B cell (primary cell): Measurements from ENCODE around the gene CEBPZOS. TPM values are rescaled to one million over a fixed set of nuclear protein-coding genes. Genes with fewer than 3 reads are reported as not detected.

ENCODE experiments used
- ATAC-seq: fragments of 200-7000 bp; cut with Tn5 transposase; one replicate; pipeline ENCODE4 v1.10.0; 2021; ENCODE audit warnings: low read depth, mild to moderate bottlenecking, moderate number of reproducible peaks, moderate library complexity
- CTCF ChIA-PET: fragments of 350-600 bp; sonication (Branson Sonifier 250); formaldehyde crosslinking; loops from one replicate; lab custom pipeline; 2021; ENCODE audit warnings: antibody characterized with exemption, inconsistent platforms; lab: Charles Lee
- POLR2A ChIA-PET: fragments of 350-600 bp; sonication (Branson Sonifier 250); formaldehyde crosslinking; loops from one replicate; lab custom pipeline; 2021; ENCODE audit warnings: antibody characterized with exemption; lab: Charles Lee
- DNase-seq: peaks from one replicate; pipeline ENCODE4 v3.0.0; 2013
- H2AFZ ChIP-seq: 2 replicates; pipeline ENCODE4 v1.6.1; 2012; ENCODE audit warnings: mild to moderate bottlenecking, low read depth, low read length; ENCODE audit not compliant: insufficient read depth, poor library complexity, severe bottlenecking
- H3K27ac ChIP-seq, 2 donors: 1 replicate in 1 of 2; 2 replicates in 1 of 2; pipeline ENCODE4 v1.5.1; 2012 to 2013; ENCODE audit warnings: low read length in 2 of 2, mild to moderate bottlenecking in 2 of 2, moderate library complexity in 1 of 2
- H3K27me3 ChIP-seq, 4 experiments: fragments of 200-600 bp in 1 of 4; sonication (generic) in 1 of 4; replicated peaks in 1 of 4; 1 replicate in 2 of 4; 2 replicates in 2 of 4; pipeline versions ENCODE4 v1.6.1 to v1.7.0; 2013 to 2016; ENCODE audit warnings: low read length in 3 of 4, mild to moderate bottlenecking in 2 of 4, mixed read lengths in 1 of 4, moderate library complexity in 1 of 4; ENCODE audit not compliant: insufficient read depth in 4 of 4, control insufficient read depth in 3 of 4; ENCODE audit errors: control extremely low read depth in 1 of 4
- H3K36me3 ChIP-seq, 2 experiments: replicated peaks in 1 of 2; 1 replicate in 1 of 2; 2 replicates in 1 of 2; pipeline versions ENCODE4 v1.6.1 to v1.7.1; 2013; ENCODE audit warnings: low read length in 1 of 2; ENCODE audit not compliant: insufficient read depth in 2 of 2, control insufficient read depth in 1 of 2; ENCODE audit errors: control extremely low read depth in 1 of 2, extremely low read depth in 1 of 2
- H3K4me1 ChIP-seq, 2 donors: fragments of 200-600 bp in 1 of 2; sonication (generic) in 1 of 2; 1 replicate in 1 of 2; 2 replicates in 1 of 2; pipeline versions ENCODE4 v1.5.1 to v1.6.1; 2013 to 2017; ENCODE audit warnings: low read length in 2 of 2; ENCODE audit not compliant: control insufficient read depth in 2 of 2, insufficient read depth in 2 of 2
- H3K4me2 ChIP-seq: replicated peaks from 2 replicates; pipeline ENCODE3; 2012; ENCODE audit warnings: mild to moderate bottlenecking, low read depth, low read length; ENCODE audit not compliant: poor library complexity, severe bottlenecking
- H3K4me3 ChIP-seq, 5 experiments: fragments of 200-600 bp in 1 of 5; sonication (generic) in 1 of 5; 1 replicate in 3 of 5; 2 replicates in 2 of 5; pipeline versions ENCODE4 v1.5.1 to v1.7.0; 2011 to 2016; ENCODE audit warnings: low read length in 4 of 5, mild to moderate bottlenecking in 4 of 5, low read depth in 2 of 5, control low read depth in 1 of 5, moderate library complexity in 1 of 5; ENCODE audit not compliant: insufficient read depth in 1 of 5; ENCODE audit errors: control extremely low read depth in 1 of 5, extremely low read depth in 1 of 5
- H3K79me2 ChIP-seq: fragments of 200-600 bp; sonication (generic); one replicate; pipeline ENCODE4 v1.6.0; 2016; ENCODE audit warnings: low read length; ENCODE audit not compliant: control insufficient read depth, insufficient read depth
- H3K9ac ChIP-seq: fragments of 200-600 bp; sonication (generic); 2 replicates; pipeline ENCODE4 v1.6.1; 2017; ENCODE audit warnings: mild to moderate bottlenecking, low read length, moderate library complexity
- H3K9me3 ChIP-seq, 3 donors: one replicate each; pipeline versions ENCODE4 v1.6.1 to v1.7.1; 2013; ENCODE audit warnings: low read length in 2 of 3; ENCODE audit not compliant: control insufficient read depth in 2 of 3, insufficient read depth in 1 of 3; ENCODE audit errors: control extremely low read depth in 1 of 3
- H4K20me1 ChIP-seq: 2 replicates; pipeline ENCODE4 v1.6.0; 2012; ENCODE audit warnings: mild to moderate bottlenecking, low read length; ENCODE audit not compliant: insufficient read depth, control insufficient read depth, poor library complexity, severe bottlenecking
- H3K27ac Mint-ChIP-seq: one replicate; pipeline ENCODE4 v1.8.0; 2021; ENCODE audit warnings: mixed read lengths
- H3K27me3 Mint-ChIP-seq: one replicate; pipeline ENCODE4 v1.8.0; 2021; ENCODE audit warnings: mixed read lengths
- H3K4me1 Mint-ChIP-seq: one replicate; pipeline ENCODE4 v1.8.0; 2021; ENCODE audit warnings: mixed read lengths
- H3K4me3 Mint-ChIP-seq: one replicate; pipeline ENCODE4 v1.8.0; 2021; ENCODE audit warnings: mixed read lengths
- H3K9me3 Mint-ChIP-seq: one replicate; pipeline ENCODE4 v1.8.0; 2022; ENCODE audit warnings: mixed read lengths; ENCODE audit not compliant: insufficient read depth
- EZH2 ChIP-seq: IDR thresholded peaks from 2 replicates; pipeline ENCODE4 v1.6.1; 2012; ENCODE audit warnings: borderline replicate concordance, low read depth, mild to moderate bottlenecking, moderate library complexity, low read length; ENCODE audit not compliant: insufficient read depth, poor library complexity, severe bottlenecking
- WGBS: methylation state at CpG from one replicate; pipeline ENCODE4 v1.1.5; 2013; ENCODE audit warnings: missing lambda C conversion rate; ENCODE audit not compliant: insufficient coverage; 5-methylcytosine and 5-hydroxymethylcytosine counted together
- intact Hi-C: fragments of 100-400 bp; cut with micrococcal nuclease; formaldehyde crosslinking; loops from one replicate; pipeline ENCODE4 v1.10.0; 2022
- polyA plus RNA-seq: library from polyadenylated mRNA; depleted of rRNA; stranded (reverse); fragments of >200 nt; gene quantifications from 2 replicates; pipeline ENCODE4 v1.2.3, GENCODE V29; 2012
- total RNA-seq, 2 donors: library from RNA; stranded (reverse); fragments of 120-200 nt in 1 of 2; gene quantifications; 1 replicate in 1 of 2; 2 replicates in 1 of 2; pipeline versions ENCODE4 v1.2.3 to v1.2.4, GENCODE V29; 2013 to 2022
- TF ChIP-seq, protein P1 (sequence below): fragments of 200-600 bp; IDR thresholded peaks from one replicate; pipeline ENCODE4 v1.8.0; 2022; ENCODE audit warnings: antibody characterized with exemption, mild to moderate bottlenecking

Gene CEBPZOS
- total and polyA plus RNA-seq, 2 donors (not counting 1 experiment from before 2014, with no cell fraction given) = 17.6 to 36.7 TPM

DNA sequence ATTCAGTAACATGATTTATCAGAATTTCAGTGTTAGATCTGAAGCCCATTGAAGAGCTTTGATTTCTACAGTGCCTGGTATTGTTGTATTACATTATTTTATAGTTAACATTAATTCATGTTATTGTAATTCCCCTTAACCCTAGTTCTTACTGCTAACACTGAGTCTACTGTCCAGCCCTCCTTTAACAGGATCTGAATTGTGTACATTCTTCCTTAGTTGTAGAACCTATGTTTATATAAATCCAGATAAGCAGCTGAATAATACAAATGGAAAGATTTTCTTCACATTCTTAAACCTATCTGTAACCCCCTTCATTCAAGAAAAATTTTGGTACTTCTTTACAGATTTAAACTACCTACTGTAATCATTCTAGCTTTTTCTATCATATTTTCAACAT, 49.9 kb downstream of the CEBPZOS start:
- H4K20me1 ChIP-seq = no peaks in the 10 kb centered on the region
- peaks cover 2% of the 10 kb centered on the region for H3K4me1 Mint-ChIP-seq
- no peak for ATAC-seq
- DNase-seq = no peak
- intact Hi-C loops = no loop called here
- H3K27me3 Mint-ChIP-seq = no peaks in the 10 kb centered on the region
- TF ChIP-seq, protein P1, sequence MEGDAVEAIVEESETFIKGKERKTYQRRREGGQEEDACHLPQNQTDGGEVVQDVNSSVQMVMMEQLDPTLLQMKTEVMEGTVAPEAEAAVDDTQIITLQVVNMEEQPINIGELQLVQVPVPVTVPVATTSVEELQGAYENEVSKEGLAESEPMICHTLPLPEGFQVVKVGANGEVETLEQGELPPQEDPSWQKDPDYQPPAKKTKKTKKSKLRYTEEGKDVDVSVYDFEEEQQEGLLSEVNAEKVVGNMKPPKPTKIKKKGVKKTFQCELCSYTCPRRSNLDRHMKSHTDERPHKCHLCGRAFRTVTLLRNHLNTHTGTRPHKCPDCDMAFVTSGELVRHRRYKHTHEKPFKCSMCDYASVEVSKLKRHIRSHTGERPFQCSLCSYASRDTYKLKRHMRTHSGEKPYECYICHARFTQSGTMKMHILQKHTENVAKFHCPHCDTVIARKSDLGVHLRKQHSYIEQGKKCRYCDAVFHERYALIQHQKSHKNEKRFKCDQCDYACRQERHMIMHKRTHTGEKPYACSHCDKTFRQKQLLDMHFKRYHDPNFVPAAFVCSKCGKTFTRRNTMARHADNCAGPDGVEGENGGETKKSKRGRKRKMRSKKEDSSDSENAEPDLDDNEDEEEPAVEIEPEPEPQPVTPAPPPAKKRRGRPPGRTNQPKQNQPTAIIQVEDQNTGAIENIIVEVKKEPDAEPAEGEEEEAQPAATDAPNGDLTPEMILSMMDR = no peak
- TF ChIP-seq EZH2 = no peak
- no peak overlapping the region for H3K27ac Mint-ChIP-seq
- peaks cover 26 to 77% of the 10 kb centered on the region in 2 experiments for H3K36me3 ChIP-seq
- no peaks in the 10 kb centered on the region for H3K9me3 Mint-ChIP-seq
- ChIA-PET CTCF (no interaction called here), POLR2A (no interaction called here)
- no peak overlapping the region for H3K4me3 Mint-ChIP-seq
- no peak overlapping the region for H3K9ac ChIP-seq
- no peaks in the 10 kb centered on the region for H3K27me3 ChIP-seq
- no peak overlapping the region for H2AFZ ChIP-seq
- no peak overlapping the region for H3K27ac ChIP-seq
- no peak overlapping the region for H3K4me2 ChIP-seq
- H3K79me2 ChIP-seq = no peaks in the 10 kb centered on the region
- H3K4me3 ChIP-seq = no peak overlapping the region
- no peaks in the 10 kb centered on the region for H3K9me3 ChIP-seq
- no peaks in the 10 kb centered on the region for H3K4me1 ChIP-seq

DNA sequence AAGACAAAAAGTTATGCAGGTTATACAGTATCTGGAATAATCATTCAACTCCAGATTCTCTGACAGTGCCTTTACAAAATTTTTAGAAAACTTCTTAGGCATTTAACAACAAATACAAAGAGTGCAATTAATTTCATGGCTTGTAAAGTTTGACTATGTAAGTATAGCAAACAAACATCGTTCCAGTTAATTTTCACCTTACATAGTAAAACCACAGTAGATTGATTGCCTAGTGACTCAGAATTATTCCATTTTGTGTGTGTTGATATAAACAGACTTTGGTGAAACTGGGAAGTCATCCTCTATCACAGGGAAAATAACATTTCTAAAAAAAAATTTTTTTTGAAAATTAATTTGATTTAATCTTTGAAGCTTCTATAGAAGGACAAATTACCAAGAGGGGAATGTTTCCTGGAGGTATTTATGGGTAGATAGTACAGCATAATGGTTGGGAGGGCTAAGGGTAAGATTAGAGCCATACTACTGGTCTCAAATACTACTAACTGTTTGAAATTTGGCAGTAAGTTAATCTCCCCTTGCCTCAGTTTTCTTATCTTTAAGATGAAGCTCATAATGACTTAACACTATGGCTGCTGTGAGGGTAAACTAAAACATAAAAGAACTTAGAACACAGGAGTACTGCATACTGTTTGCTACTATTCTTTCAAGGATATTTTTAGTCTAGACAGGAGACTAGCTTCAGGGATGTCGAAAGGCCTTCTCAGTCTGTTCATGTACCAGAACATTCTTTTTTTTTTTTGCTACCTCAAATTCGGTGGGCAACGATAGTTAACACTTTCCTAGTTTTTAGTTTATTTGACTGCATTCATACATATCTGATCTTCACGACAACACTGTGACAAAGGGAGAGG, 54.8 kb downstream of the CEBPZOS start:
- no peaks in the 10 kb centered on the region for H3K4me1 Mint-ChIP-seq
- H2AFZ ChIP-seq = no peak overlapping the region
- TF ChIP-seq, protein P1 = no peak
- no peak for TF ChIP-seq EZH2
- no peaks in the 10 kb centered on the region for H3K27me3 ChIP-seq
- ATAC-seq = no peak
- intact Hi-C loops = no loop called here
- no peak overlapping the region for H3K9ac ChIP-seq
- no peaks in the 10 kb centered on the region for H3K9me3 ChIP-seq
- H3K36me3 ChIP-seq = peaks cover 25 to 92% of the 10 kb centered on the region in 2 experiments
- no peaks in the 10 kb centered on the region for H3K9me3 Mint-ChIP-seq
- CTCF ChIA-PET = interaction anchor here (1.2 kb wide), 1 partner anchor 67 kb away, joined by 3 read pairs; no protein-coding TSS in a partner anchor
- H3K27ac Mint-ChIP-seq = no peak overlapping the region
- WGBS = 100% methylated on average over 2 of the region's 5 CpGs
- no peaks in the 10 kb centered on the region for H3K79me2 ChIP-seq
- H3K27ac ChIP-seq = peak overlapping the region in 1 of 2 donors; percentile 34
- H3K4me3 Mint-ChIP-seq = no peak overlapping the region
- H3K4me3 ChIP-seq = no peak overlapping the region
- POLR2A ChIA-PET = interaction anchor here (0.5 kb wide), 1 partner anchor 58 kb away, joined by 5 read pairs; no protein-coding TSS in a partner anchor
- DNase-seq = no peak
- no peaks in the 10 kb centered on the region for H3K4me1 ChIP-seq
- H4K20me1 ChIP-seq = no peaks in the 10 kb centered on the region
- no peak overlapping the region for H3K4me2 ChIP-seq
- no peaks in the 10 kb centered on the region for H3K27me3 Mint-ChIP-seq
